Measurements from ENCODE around the gene ACP7.
"Not testable (repeated sequence)": the region's sequence is repeated elsewhere in the genome, so short reads cannot be mapped to it uniquely, and the experiment has no call there.

The ACP7 gene

DNA sequence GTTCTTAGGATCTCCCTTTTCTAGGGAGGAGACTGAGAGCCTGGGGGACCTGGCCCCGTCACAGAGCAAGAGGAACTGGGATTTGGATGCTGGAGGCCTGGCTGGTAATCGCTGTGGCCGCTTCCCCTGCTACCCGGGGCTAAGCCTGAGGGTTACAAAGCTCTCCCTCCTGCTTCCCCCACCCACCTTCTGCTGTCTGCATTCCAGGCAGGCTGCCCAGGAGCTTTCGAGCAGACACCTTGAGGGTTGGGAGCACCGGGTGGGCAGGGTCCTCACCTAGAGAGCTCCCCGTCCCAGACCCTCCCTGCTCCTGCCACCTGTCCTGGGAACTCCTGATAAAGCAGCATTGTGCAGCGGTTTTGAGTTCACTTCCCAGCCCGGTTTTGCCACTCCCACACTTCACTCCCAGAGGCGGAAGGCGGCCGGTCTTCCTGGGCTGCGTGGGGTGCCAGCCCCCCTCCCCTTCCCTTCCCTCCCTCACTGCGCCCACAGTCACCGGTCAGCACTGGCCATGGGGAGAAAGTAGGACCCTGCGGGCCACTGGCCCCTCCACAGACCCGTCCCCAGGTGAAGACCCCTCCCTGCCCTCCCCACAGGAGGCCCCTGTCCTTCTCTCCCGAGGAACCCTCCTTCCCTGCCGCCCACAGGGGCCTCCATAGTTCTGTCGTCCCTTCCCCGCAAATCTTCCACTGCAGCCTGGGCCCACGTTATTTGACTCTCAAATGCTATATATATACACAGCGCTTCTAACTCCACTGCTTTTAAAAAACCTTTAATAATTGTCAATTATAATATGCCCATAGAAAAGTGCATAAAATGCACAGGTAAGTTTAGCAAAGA is 49.5 kb downstream of the ACP7 start:
- no peak for DNase-seq

DNA sequence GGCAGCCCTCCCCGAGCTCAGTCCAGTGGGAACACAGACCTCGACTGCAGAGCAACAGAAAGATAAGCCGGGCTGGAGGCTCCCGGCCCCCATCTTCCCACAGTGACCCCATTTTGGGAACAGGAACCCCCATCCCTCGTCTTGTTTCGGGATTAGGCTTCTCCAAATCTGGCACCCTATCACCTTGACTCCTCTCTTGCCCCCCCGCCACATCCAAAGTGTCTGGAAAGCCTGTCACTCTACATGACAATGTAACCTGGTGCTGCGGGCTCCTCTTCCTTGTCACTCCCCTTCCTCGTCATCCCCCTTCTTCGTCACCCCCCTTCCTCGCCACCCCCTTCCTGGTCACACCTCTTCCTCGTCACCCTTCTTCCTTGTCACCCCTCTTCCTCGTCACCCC is 51.5 kb downstream of the ACP7 start:
- DNase-seq = no peak

DNA sequence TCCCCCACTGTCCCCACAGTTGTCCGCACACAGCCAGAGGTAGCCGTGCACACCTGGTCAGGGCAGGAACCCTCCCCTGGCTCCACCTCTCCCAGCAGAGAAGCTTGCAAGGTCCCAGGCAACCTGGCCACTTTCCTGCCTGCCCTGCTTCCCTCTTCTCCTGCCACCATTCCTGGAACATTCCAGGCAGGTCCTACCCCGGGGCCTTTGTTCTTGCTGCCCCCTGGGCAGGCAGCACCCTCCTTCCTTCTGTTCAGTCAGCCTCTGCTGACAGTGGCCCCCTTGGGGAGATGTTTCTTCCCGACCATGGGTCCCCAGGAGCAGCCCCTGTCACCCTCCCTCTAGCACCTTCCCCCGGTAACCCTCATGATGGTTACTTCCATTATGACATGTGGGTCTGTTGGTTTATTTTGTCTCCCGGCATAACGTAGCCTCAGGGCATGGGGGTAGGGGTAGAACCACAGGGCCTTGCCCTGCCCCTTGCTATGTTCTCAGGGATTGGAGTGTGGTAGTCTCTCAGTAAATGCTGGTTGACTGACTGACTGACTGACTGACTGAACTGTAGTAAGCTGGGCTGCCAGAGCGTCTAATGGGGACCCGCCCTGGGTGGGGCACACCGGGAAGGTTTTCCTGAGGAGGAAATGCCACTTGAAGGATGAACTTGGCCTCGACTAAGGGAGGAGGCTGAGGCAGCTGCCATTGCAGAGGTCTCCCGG is 52.2 kb downstream of the ACP7 start:
- no peak for DNase-seq

DNA sequence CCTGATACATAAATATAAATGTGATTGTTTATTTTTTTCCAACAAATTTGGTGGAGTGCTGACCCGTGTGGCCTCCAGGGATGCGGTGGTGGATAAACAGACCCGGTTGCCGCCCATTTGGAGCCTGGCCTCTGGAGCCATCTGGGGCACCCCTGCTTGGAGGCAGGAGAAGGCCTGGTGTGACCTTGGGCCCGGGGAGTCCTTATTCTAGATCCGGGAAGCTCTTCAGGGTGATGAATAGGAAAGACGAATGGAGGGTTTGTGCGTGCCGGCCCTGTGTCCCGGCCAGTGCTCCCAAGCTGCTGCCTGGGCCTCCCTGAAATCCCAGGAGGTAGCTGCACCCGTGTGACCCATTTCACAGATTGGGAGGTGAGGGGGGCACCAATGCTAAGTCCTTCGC is 53.0 kb downstream of the ACP7 start:
- no peak for DNase-seq

DNA sequence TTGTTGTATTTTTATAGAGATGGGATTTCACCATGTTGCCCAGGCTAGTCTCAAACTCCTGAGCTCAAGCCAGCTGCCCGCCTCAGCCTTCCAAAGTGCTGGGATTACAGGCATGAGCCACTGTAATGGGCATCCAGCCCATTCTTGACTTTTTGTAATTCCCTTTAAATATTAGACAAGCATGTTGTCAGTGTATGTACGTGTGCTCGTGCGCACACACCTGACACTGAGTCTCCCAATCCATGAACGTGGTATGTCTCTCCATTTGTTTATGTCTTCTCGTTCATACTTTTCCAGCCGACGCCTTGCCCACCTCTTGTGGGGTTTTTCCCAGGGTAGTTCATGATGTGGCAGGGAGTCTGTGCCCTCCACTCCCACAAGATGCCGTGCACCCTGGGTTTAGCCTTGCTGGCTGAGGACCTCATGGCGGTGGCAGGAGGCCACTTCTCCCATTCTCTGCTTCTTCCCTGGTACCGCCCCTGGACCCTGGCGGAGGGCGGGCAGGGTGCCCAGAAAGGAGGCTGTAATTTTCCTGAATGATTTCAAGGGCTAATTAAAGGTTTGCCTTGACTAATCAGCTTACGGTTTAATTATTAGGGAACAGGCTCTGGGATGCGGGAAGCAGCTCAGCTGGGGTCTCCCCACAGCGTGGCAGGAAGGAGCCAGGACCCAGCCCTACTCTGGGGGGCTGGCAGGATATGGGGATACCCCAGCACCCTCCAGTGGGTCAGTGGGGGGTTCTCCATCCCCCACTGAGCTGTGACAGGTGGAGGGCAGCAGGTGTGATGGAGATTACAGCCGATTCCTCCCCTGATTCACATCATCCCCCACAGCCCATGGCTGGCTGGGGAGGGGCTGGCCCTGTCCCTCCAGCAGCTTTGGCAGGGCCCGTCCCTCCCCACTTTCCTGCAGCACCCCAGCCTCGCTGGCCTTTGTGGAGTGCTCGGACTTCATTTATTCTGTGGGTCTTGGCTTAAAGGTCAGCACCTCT is 54.3 kb downstream of the ACP7 start:
- no peak for DNase-seq

DNA sequence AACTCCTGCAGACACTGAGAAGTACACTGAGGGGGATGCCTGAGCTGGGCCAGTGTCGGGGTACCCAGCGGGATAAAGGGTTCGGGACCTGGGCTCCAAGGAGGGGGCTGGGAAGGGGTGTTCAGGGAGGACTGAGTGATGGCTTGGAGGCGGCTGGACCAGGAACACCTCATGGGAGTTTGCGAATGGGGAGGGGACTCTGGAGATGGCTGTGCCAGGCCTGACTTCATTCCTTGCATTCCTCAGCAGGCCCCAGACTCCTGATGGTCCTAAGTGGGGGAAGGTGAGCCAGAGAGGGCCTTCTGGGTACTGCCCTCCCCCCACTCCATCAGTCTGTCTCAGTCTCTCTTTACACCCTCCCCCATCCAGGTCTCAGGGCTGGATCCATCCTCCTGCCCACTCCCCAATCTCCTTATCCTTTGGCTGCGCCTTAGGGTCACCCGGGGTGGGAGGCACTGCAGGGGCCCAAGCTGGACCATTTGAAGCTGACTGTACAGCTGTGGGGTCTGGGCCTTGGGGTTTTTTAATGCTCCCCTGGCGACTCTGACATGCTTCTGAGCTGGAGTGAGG is 55.2 kb downstream of the ACP7 start:
- DNase-seq = no peak

DNA sequence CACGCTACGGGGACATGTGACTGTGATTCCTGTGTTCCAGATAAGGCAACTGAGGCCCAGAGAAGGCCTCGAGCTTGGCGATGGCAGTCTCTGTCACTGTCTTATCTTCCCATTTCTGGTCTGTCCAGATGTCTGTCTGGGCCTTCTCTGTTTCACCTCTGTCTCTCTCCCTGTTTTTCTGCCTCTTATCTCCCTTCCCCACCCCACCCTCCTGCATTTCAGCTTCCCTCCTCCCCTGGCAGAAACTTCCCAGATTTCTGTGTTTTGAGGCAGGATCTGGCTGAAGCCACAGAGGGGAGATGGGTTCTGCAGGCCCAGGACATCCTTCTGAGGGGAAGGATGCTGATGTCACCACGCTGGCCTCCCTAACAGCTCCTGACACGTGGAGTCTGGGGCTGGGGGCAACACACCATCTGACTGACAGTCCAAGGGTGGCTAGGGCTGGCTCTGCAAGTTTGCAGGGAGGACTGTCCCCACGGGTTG is 55.8 kb downstream of the ACP7 start:
- DNase-seq = no peak

DNA sequence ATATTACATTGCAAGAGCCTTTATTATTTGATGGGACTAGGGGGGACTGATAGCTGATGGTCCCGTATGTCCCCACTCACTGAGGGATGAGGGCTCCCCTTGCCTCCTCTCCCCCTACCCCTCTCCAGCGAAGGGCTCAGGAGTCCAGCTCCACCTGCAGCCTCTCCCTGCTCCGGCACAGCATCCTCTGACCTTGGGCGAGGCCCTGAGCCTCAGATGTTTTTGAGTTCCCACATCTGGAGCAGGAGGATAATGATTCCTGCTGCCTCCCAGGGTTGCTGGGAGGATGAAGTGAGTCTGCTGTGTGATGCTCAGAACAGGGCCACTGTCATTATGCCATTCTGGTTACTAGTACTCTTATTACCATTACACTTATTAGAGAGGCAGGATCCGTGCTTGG is 56.4 kb downstream of the ACP7 start:
- DNase-seq = no peak

DNA sequence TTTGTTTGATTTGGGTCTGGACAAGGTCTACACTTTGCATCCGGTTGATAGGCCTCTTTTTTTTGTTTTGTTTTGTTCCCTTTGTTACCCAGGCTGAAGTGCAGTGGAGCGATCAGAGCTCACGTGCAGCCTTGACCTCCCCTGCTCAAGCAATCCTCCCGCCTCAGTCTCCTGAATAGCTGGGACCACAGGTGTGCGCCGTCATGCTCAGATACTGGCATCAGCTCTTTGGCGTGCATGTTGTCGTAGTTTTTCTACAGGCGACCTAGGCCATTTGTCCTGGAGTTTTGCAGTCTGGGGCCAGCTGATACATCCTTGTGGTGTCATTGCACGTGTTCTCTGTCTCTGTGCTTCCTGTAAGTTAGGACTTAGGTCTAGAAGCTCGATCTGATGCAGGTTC is 57.8 kb downstream of the ACP7 start:
- no peak for DNase-seq

DNA sequence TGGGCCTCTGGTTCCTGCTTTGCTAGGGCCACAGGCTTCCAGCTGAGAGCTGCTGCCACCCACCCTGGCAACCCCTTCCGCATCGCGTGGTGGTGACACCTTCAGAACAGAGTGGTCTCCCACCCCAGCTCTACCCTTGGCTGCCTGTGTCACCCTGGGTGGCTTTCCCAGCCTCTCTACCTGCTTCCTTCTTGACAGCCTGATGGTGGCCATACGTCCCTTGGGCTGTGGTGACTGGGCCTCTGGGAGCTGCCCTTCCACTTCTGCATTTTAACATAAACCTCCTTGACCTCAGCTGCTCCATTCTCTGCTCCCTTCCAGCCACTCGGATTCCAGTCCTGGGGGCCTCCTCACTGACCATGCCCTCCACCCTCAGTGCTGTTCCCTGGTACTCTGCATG is 58.5 kb downstream of the ACP7 start:
- DNase-seq = no peak

DNA sequence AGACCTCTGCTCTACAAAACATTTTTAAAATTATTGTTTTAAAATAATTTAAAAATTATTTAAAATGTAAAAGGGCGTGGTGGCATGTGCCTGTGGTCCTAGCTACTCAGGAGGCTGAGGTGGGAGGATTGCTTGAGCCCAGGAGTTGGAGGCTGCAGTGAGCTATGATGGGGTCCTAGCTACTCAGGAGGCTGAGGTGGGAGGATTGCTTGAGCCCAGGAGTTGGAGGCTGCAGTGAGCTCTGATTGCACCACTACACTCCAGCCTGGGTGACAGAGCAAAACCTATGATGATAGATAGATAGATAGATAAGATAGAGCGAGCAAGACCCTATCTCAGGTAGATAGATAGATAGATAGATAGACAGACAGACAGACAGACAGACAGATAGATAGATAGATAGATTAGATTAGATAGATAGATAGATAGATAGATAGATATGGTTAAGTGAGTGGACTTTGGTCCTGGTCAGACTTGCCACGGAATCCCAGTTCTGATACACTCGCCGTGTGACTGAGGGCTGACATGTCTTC is 59.7 kb downstream of the ACP7 start:
- not testable (repeated sequence) for DNase-seq

DNA sequence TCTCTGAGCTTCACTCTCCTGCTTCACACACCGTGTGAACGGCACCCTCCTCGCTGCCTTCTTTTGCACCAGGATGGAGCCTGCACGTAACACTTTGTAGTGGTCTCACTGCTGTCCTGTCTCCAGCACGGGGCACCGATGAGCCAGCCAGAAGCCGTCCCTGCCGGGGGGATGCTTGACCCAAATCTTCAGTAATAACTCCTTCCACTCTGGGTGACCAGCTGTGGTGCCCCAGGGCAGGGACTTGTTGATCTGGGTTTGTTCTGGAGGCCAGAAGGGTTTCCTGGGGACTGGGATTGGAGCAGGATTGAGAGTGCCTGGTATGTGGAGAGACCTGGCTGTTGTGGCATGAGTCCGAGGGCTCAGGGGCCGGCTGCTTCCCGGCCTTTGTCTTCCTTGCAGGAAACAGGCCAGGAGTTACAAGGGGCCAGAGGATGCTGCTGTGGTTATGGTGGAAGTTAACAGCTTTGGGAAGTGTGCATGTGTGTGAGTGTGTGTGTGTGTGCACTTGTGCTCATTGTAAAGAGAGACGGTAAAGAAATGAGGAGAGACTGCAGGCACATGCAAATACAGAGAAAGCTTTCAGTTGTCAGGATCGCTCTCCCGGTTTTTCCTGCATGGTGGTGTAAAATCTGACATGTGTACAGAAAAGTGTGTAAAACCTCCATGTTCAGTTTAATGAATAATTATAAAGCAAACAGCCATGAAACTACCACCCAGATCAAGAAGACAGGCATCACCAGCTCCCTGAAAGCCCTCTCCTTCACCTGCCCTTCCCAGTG is 60.3 kb downstream of the ACP7 start:
- DNase-seq = no peak

DNA sequence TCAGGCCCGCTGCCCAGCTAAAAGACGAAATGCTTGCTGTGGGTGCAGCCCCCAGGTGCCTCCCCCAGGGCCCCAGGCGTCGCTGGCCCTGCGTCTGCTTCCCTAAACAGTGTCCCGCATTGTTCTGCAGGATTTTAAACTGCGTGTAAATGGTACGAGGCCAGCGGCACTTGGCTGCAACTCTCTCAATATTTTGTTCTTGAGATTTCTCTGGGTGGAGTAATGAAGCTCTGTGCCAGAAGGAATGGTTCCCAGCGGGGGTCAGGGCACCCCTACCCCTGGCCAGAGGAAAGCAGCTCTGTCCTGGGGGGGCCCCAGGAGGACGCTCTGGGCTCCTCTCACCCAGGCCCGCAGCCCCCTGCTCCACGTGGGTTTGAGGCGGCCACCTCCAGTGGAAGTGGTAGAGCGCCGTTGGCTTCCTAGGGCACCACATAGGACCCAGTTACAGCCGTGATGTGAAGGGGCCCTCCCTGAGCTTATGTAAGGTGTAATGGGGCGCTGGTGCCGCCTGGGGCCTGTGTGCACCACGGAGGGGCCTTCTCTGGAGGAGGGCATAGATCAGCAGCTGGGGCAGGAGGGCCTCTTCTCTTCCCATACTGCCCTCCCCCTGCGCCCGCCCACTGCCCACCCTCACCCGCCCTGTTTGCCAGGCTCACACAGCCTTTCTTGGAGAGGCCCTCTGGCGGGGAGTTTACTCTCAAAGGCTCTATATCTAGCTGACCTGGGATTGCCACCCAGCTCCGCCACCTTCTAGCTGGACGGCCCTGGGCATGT is 61.2 kb downstream of the ACP7 start:
- no peak for DNase-seq

DNA sequence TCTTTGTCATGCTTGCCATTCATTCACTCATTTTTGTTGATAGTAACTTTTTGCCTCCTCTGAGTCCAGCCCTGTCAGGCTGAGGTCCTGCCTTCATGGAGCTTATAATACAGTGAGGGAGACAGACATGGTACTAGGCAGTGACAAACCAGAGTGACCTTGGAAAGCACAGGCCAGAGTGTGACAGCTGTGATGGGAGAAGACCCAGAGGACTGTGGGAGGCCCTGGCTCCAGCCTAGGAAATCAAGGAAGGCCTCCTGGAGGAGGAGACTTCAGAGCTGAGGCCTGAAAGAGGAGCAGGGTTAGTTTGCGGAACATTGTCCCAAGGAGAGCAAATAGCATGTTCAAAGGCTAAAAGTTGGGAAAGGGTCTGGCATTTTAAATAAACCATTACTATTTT is 61.9 kb downstream of the ACP7 start:
- no peak for DNase-seq

DNA sequence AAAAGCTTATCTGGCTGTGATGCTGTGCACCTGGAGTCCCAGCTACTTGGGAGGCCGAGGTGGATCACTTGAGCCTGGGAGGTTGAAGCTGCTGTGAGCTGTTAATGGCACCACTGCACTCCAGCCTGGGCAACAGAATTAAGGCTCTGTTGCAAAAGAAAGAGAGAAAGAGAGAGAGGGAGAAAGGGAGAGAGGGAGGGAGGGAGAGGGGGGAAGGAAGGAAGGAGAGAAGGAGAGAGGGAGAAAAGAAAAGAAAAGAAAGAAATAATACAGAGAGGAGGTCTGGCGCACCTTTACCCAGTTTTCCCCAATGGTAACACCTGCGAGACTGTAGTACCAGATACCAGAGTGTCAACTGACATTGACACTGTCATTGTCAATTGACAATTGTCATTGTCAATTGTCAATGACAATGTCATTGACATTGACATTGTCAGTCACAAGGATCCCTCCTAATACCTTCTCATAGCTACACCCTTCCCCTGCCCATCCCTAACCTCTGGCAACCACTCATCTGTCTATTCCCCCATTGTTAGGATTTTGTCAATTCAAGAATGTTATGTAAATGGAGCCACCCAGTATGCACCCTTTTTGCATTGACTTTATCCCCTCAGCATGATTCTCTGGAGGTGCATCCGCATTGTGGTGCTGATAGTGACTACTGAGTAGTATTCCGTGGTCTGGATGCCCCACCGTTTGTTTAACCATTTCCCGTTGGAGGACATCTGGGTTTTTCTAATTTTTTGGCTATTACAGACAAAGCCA is 62.7 kb downstream of the ACP7 start:
- DNase-seq = no peak

DNA sequence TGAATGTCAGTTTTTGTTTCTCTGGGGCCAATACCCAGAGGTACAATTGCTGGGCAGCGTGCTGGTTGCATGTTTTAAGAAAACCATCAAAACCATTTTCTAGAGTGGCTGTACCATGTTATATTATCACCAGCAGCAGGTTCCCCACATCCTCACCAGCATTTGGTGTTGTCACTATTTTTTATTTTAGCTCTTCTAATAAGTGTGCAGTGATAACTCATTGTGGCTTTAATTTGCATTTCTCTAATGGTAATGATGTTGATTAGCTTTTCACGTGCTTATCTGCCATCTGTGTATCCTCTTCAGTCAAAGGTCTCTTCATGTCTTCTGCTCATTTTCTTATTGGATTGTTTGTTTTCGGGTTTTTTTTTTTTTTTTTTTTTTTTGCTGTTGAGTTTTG is 63.3 kb downstream of the ACP7 start:
- no peak for DNase-seq

DNA sequence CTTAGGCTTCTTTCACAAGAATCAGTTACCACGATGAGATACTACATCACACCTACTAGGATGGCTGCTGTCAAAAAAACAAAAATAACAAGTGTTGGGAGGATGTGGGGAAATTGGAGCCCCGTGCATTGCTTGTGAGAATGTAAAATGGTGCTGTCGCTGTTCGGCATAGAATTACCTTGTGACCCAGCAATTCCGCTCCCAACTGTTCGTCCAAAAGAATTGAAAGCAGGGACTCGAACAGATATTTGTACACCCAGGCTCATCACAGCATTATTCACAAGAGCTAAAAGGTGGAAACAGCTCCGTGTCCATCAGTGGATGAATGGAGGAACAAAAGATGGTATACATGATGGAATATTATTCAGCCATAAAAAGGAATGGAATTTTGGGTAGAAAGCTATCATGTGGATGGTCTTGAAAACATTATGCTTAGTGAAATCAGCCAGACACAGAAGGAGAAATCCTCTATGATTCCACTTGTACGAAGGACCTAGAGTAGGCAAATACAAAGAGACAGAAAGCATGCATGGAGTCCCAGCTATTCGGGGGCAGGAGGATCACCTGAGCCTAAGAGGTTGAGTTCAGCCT is 64.9 kb downstream of the ACP7 start:
- no peak for DNase-seq

DNA sequence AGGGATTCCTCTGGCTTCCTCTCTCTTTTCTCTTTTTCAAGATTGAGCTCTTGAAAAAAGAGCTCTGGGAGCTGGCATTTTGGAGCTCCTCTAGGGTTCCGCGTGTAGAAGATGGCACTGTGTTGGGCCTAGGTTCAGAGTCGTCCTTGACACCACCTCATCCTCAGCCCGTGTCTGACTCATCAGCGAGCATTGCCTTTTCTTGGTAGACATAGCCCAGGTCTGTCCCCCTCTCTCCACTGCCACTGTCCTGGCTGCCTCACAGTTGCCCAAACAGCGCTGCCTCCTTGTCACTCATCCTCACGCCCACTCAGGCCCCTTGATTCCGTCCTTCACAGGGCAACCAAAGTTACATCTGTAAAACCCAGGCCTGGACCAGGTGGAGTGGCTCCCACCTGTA is 66.1 kb downstream of the ACP7 start:
- DNase-seq = no peak

DNA sequence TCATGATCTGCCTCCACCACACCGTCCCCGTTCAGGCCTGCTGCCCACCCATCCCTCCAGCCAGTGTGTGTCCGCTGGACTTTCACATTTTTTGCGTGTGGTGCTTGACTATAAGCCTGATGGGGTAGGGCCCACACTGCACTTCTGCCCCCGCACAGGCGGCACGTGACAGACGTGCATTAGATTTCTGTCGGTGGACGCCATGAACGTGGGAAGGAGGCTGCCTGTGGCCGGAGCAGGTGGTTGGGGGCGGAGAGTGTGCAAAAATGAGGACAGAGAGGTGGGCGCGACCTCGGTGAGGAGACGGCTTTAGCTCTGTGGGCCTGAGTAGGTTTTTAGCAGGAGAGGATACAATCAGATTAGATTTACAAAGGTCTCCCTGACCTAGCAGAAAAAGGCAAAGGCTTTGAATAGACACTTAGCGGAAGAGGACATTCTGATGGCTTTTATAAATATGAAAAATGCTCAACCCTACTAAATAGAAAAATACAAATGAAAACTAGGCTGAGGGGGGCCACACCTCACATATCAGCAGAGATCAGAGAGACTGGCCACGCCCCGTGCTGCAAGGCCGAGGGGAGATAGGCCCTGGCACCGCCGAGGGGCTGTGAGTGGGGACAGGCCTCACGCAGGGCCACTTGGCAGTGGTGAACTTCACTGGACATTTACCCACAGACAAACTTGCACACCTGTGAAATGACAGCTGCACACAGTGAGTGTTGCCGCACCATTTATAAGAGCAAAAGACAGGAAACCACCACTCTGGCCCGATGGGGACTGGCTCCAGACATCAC is 66.8 kb downstream of the ACP7 start:
- DNase-seq = no peak
